IPS-18a (cell line): ENCODE measurements around the gene MYO5C.

ENCODE experiments used
- H3K27ac ChIP-seq: one replicate; pipeline ENCODE4 v1.5.1; 2013; ENCODE audit warnings: low read length
- H3K27me3 ChIP-seq: one replicate; pipeline ENCODE4 v1.6.1; 2013; ENCODE audit warnings: mild to moderate bottlenecking, low read length; ENCODE audit not compliant: control insufficient read depth, insufficient read depth
- H3K36me3 ChIP-seq: one replicate; pipeline ENCODE4 v1.6.1; 2013; ENCODE audit warnings: low read depth, low read length; ENCODE audit not compliant: control insufficient read depth
- H3K4me1 ChIP-seq: one replicate; pipeline ENCODE4 v1.6.1; 2013; ENCODE audit warnings: low read depth, low read length; ENCODE audit not compliant: control insufficient read depth
- H3K4me3 ChIP-seq: one replicate; pipeline ENCODE4 v1.5.1; 2013; ENCODE audit warnings: low read length
- H3K9ac ChIP-seq: one replicate; pipeline ENCODE4 v1.6.1; 2013; ENCODE audit warnings: mild to moderate bottlenecking, low read length, moderate library complexity
- H3K9me3 ChIP-seq: one replicate; pipeline ENCODE4 v1.6.1; 2013; ENCODE audit warnings: low read depth, low read length; ENCODE audit not compliant: control insufficient read depth

Gene MYO5C

DNA sequence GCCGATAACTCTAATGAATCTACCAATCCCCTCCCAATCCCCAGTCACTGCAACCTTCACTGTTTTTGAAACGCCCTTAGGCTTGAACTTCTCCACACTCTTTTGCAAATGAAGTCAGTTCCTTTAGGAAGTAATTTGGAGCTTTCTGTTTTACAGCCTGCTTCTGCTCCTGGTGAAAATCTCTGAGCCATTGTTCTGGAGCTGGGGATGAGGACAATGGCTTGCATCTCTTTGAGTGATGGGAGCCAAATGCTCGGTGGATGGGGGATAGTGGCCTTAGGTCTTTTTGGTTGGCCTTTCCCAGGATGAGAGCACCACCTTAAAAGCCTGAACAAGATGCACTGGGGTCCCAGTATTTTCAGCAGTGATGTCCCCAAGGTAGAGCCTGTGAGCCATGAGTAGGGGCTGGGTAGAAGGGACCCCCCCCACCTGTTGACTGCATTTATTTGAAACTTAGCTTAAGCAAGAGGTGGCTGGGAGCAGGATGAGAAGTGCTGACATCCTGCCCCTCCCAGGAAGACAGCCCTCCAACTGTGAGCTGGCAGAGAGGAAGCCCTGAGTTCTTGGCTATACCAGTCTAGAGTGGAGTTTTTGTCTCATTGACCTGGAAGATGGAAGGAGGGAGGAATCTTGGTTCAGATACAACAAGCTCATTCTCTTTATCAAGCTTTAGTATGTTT is 7.6 kb upstream of the MYO5C start:
- Histone ChIP-seq H3K4me3 (no peak overlapping the region), H3K27ac (no peak overlapping the region), H3K9me3 (no peaks in the 10 kb centered on the region), H3K36me3 (no peaks in the 10 kb centered on the region), H3K4me1 (no peaks in the 10 kb centered on the region), H3K9ac (no peak overlapping the region), H3K27me3 (no peaks in the 10 kb centered on the region)

DNA sequence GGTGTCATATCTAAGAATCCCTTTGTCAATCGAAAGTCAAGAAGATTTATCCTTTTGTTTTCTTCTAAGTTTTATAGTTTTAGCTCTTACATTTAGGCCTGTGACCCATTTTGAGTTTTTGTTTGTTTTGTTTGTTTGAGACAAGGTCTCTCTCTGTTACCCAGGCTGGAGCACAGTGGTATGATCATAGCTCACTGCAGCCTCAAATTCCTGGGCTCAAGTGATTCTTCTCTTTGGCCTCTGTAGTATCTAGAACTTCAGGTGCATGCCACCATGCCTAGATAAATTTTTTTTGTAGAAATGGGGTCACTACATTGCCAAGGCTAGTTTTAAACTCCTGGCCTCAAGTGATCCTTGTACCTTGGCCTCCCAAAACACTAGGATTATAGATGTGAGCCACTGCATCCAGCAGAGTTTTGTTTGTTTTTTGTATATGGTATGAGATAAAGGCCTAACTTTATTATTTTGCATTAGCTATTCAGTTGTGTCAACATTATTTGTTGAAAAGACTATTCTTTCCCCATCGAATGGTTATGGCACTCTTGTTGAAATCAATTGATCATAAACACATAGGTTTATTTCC is 5.8 kb upstream of the MYO5C start:
- Histone ChIP-seq H3K9me3 (no peaks in the 10 kb centered on the region), H3K36me3 (no peaks in the 10 kb centered on the region), H3K27me3 (no peaks in the 10 kb centered on the region), H3K4me1 (no peaks in the 10 kb centered on the region), H3K9ac (no peak overlapping the region), H3K27ac (no peak overlapping the region), H3K4me3 (no peak overlapping the region)

DNA sequence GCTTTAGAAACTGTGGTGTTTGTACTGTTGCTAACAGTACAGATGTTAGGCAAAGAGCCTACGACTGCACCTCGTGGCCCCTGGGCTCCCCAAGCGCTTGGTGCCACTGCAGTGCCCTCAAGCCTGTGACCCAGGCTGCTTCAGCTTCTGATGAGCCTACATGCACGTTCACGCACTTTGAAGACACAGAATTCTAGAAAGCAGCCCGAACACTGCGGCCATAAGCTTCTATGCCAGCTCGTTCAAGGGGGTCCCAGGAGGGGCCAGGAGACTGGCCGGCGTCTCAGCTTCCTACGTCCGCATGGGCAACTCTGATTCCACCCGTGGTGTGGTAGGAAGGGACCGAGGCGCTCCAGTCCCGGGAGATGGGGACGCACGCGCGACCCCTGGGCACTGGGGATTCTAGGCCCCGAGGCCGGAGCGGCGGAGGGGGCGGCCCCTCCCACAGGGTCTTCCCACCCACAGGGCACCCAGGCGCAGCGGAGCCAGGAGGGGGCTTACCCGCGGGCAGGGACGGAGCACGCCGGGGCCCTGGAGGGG is 653 bp downstream of the MYO5C start:
- Histone ChIP-seq H3K9ac (peak overlapping the region; percentile 61), H3K9me3 (no peaks in the 10 kb centered on the region), H3K27ac (no peak overlapping the region), H3K4me3 (peak overlapping the region; percentile 62), H3K4me1 (peaks cover 2% of the 10 kb centered on the region), H3K27me3 (no peaks in the 10 kb centered on the region), H3K36me3 (peaks cover 8% of the 10 kb centered on the region)

DNA sequence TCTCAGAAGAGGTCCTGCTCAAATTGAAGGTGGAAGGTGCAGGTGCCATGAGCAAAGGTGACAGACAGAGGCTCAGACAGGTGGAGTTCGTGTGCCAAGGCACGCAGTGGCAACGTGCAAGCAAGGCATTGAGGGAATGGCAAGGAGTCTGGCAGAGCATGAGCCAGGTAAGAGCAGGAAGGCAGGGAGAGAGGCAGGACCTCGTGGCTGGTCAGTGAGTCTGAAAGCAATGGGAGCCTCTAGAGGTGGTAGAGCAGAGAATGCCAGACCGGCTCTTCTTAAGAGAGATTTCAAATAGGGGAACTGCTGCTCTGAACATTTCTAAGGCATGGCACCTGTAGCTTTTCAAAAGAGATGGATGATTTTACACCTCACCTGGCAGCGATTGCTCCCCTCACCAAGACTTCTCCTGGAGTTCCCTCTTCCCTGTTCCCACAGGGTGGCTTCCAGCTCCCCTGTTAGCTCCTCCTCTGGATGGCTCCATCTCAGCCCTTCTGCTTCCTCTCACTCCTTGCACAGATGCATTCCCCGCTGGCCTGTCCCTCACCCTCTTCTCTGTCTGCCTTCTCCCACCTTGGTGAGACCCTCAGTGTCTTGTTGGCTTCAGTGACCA is 2.7 kb downstream of the MYO5C start:
- Histone ChIP-seq H3K27ac (no peak overlapping the region), H3K9me3 (no peaks in the 10 kb centered on the region), H3K36me3 (peaks cover 8% of the 10 kb centered on the region), H3K4me1 (peaks cover 15% of the 10 kb centered on the region), H3K27me3 (no peaks in the 10 kb centered on the region), H3K4me3 (no peak overlapping the region), H3K9ac (no peak overlapping the region)

DNA sequence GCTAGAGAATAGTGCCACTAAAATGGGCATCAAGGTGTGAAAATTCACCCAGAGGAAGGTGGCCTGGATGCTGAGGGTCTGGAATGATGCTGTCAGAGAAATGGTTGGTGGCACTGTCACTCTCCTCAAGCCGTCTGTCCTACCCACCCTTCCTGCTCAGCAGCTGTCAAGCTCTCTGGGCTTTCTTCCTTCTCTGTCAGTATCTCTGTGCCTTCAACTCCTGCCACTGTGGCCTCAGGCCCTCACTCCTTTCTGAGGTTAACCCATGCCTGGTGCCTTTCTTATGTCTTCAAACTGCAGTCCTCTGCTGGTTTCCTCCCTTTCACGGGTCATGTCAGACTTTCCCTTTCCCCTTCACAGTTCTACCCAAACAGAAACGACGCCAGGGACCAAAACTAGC is 4.4 kb downstream of the MYO5C start:
- Histone ChIP-seq H3K9ac (no peak overlapping the region), H3K4me1 (peaks cover 15% of the 10 kb centered on the region), H3K9me3 (no peaks in the 10 kb centered on the region), H3K36me3 (peaks cover 8% of the 10 kb centered on the region), H3K27ac (no peak overlapping the region), H3K4me3 (no peak overlapping the region), H3K27me3 (no peaks in the 10 kb centered on the region)

DNA sequence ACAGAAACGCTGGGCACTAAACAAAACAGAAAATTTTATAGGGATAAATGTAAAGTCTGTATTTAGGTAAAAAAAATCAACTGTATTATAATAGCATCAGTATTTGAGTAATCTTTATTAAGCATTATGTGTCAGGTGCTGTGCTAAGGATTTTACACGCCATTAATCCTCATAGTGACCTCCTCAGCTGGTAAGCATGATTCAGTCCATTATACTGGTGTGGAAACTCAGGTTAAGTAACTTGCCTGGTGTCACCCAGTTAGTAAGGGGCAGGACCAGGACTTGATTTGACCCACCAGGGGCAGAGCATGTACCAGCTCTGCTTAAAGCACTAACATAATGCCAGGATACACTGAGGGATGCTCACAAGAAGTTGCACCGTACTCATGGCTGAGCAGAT is 4.8 kb downstream of the MYO5C start:
- H3K27ac ChIP-seq: no peak overlapping the region
- H3K27me3 ChIP-seq: no peaks in the 10 kb centered on the region
- no peaks in the 10 kb centered on the region for H3K9me3 ChIP-seq
- peaks cover 8% of the 10 kb centered on the region for H3K36me3 ChIP-seq
- no peak overlapping the region for H3K4me3 ChIP-seq
- peaks cover 15% of the 10 kb centered on the region for H3K4me1 ChIP-seq
- H3K9ac ChIP-seq: no peak overlapping the region

DNA sequence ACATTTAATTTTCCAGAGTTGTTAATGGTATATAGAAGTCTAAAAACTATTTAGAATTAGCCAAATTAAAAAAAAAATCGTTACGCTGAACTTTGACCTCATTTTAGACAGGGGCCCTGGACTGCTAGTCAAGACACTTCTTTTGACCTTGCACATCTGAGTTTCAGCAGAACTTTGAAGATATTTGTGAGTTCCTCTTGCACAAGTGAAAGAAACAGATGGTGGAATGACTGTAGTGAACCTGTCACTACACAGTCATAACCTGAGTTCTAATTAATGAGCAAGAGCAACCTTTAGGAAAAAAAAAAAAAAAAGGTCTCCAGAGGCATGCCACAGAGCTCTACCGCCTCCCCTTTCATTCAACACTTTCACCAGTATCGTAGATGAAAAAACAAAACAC is 5.3 kb downstream of the MYO5C start:
- Histone ChIP-seq H3K27ac (no peak overlapping the region), H3K4me1 (peaks cover 15% of the 10 kb centered on the region), H3K36me3 (peaks cover 8% of the 10 kb centered on the region), H3K9me3 (no peaks in the 10 kb centered on the region), H3K9ac (no peak overlapping the region), H3K27me3 (no peaks in the 10 kb centered on the region), H3K4me3 (no peak overlapping the region)

DNA sequence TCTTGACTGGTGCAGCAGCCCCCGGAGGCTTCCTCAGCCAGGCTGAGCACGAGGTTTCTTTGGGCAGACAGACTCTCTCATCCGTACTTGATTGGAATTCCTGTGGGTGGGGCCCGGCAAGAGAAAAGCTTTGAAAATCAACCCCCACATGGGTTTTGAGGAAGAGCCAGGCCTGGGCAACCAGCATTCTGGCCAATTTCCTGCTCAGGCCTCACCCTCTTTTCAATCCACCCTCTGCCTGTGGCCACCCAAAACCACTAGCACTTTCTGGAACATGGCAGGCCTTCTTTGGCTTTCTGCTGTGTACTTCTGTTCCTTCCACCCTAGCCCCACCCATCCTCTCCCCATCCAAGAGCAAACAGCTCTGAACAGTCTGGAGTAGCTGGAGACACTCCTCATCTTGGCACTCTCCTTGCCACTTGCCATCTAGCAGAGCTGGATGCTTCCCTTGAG is 5.9 kb downstream of the MYO5C start:
- H3K4me1 ChIP-seq: peaks cover 15% of the 10 kb centered on the region

DNA sequence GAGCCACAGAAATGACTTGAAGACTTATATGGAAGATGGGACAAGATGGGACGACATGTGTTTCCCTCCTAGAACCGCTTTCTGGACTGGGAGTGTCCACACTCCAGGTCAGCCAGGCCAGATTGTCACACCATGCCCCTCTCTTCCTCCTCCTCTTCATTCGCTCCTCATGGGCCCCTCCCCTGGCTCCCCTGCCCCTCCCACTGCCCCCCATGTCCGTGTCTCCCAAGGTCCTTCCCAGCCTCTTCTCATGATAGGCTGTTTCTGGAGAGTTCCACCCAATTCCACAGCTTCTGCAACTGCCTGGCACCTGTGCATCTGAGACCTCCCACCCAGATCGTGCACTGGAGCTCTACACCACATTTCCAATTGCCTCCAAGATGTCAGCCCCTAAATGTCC is 6.6 kb downstream of the MYO5C start:
- peaks cover 15% of the 10 kb centered on the region for H3K4me1 ChIP-seq
- H3K27me3 ChIP-seq: no peaks in the 10 kb centered on the region
- H3K27ac ChIP-seq: no peak overlapping the region
- H3K36me3 ChIP-seq: peaks cover 8% of the 10 kb centered on the region
- no peak overlapping the region for H3K4me3 ChIP-seq
- H3K9ac ChIP-seq: no peak overlapping the region
- no peaks in the 10 kb centered on the region for H3K9me3 ChIP-seq

More for the DNA sequence above, 5.9 kb downstream of the MYO5C start:
- Histone ChIP-seq H3K4me3 (no peak overlapping the region), H3K27me3 (no peaks in the 10 kb centered on the region), H3K9ac (no peak overlapping the region), H3K9me3 (no peaks in the 10 kb centered on the region), H3K36me3 (peaks cover 8% of the 10 kb centered on the region), H3K27ac (no peak overlapping the region)

DNA sequence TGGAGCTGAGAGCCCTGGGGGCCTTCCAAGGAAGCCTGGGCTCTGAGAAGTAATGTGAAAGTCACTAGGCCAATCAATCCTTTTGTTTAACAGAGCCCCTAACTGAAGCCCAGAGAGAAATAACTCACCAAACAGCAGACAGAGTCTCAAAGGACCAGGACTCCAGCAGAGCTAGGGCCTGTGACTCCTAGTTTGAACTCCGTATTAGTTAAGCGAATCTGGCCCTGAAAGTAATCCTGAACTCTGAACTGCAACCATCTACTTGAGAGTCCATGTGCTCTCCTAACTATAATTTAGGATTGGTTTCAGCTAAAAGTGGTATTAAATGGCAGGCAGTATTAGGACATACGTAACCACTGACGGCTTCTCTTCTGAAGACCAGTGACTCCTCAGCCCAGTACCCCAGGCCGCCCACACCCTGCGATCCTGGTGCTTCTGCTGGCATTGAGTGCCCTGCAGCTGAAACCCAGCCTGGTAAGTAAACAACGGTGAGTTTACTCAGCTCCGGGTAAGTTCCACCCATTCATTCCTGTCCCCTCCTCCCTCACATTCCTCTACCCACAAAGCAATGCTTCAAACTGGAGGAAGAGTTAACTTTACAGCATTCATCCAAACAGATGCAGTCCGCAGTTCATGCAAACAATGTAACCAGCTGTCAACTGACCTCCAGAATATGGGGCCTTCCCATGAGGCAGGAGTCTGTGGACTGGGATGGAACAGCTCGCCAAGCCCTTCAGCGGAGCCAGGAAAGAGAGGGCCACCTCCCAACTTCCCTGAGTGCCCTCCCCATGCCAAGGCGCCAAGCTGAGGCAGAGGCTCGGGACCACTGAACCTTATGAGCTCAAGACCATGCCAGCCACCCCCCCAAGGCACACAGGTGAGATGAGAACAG is 7.3 kb downstream of the MYO5C start:
- peaks cover 8% of the 10 kb centered on the region for H3K36me3 ChIP-seq
- peaks cover 15% of the 10 kb centered on the region for H3K4me1 ChIP-seq
- no peak overlapping the region for H3K27ac ChIP-seq
- H3K9me3 ChIP-seq: no peaks in the 10 kb centered on the region
- no peak overlapping the region for H3K4me3 ChIP-seq
- H3K9ac ChIP-seq: no peak overlapping the region
- H3K27me3 ChIP-seq: no peaks in the 10 kb centered on the region

DNA sequence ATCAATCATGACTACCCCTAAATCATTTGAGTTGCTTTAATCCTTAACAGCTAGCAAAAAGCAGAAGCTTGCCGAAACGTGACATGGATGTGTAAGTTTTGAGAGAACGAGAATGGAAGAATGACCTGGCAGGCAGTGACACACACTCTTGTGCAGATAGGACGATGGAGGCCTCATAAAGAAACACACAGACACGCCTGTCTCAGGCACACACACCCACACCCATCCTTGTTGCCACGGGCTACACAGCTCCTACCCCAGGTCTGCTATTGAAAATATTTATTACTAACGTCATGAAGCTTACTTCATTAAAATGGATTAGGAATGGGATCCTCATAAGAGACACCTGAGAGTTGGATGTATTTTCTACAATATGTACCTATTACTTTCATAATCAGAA is 8.5 kb downstream of the MYO5C start:
- no peak overlapping the region for H3K27ac ChIP-seq
- H3K4me1 ChIP-seq: peaks cover 15% of the 10 kb centered on the region
- H3K27me3 ChIP-seq: no peaks in the 10 kb centered on the region
- H3K9ac ChIP-seq: no peak overlapping the region
- no peak overlapping the region for H3K4me3 ChIP-seq
- H3K36me3 ChIP-seq: peaks cover 2% of the 10 kb centered on the region
- H3K9me3 ChIP-seq: no peaks in the 10 kb centered on the region
